GM23338 (cell line): ENCODE data around the gene TRIM42. TPM values are rescaled to one million over a fixed set of nuclear protein-coding genes. Genes with fewer than 3 reads are reported as not detected.

Experiments
- ATAC-seq: fragments of 200-7000 bp; cut with Tn5 transposase; 3 replicates; pipeline ENCODE4 v1.9.1; 2020
- DNase-seq: peaks from one replicate; pipeline ENCODE4 v3.0.0-alpha.2; 2015; ENCODE audit warnings: low spot score
- H2AFZ ChIP-seq: fragments of 200-600 bp; sonication (generic); 2 replicates; pipeline ENCODE4 v1.8.0; 2016; ENCODE audit warnings: antibody characterized with exemption, mild to moderate bottlenecking, moderate library complexity
- H3F3A ChIP-seq: fragments of 200-600 bp; sonication (generic); replicated peaks from 2 replicates; pipeline ENCODE4 v1.8.0; 2017; ENCODE audit warnings: antibody characterized with exemption, mixed run types, low read depth
- H3K27ac ChIP-seq: fragments of 200-600 bp; sonication (generic); 2 replicates; pipeline ENCODE4 v1.6.1; 2016; ENCODE audit warnings: low read depth
- H3K27me3 ChIP-seq: fragments of 200-600 bp; sonication (generic); 2 replicates; pipeline ENCODE4 v1.8.0; 2016; ENCODE audit warnings: mild to moderate bottlenecking, mixed run types, moderate library complexity; ENCODE audit not compliant: insufficient read depth
- H3K36me3 ChIP-seq: fragments of 200-600 bp; sonication (generic); 2 replicates; pipeline ENCODE4 v1.8.0; 2016; ENCODE audit warnings: mild to moderate bottlenecking; ENCODE audit not compliant: insufficient read depth
- H3K4me1 ChIP-seq: fragments of 200-600 bp; sonication (generic); 2 replicates; pipeline ENCODE4 v1.8.0; 2016; ENCODE audit warnings: mild to moderate bottlenecking, moderate library complexity; ENCODE audit not compliant: insufficient read depth
- H3K4me2 ChIP-seq: fragments of 200-600 bp; sonication (generic); 2 replicates; pipeline ENCODE4 v1.7.1; 2017; ENCODE audit warnings: mixed run types
- H3K4me3 ChIP-seq: fragments of 200-600 bp; sonication (generic); 2 replicates; pipeline ENCODE4 v1.6.1; 2016; ENCODE audit warnings: mixed run types
- H3K79me2 ChIP-seq: fragments of 200-600 bp; sonication (generic); replicated peaks from 2 replicates; pipeline ENCODE4 v1.8.0; 2017; ENCODE audit warnings: mild to moderate bottlenecking; ENCODE audit not compliant: insufficient read depth
- H3K9me2 ChIP-seq: fragments of 200-600 bp; sonication (generic); 2 replicates; pipeline ENCODE4 v1.8.0; 2017; ENCODE audit not compliant: insufficient read depth
- H4K20me1 ChIP-seq: fragments of 200-600 bp; sonication (generic); replicated peaks from 2 replicates; pipeline ENCODE4 v1.8.0; 2017; ENCODE audit warnings: mild to moderate bottlenecking; ENCODE audit not compliant: insufficient read depth
- H3K27ac Mint-ChIP-seq: 2 replicates; pipeline ENCODE4 v1.8.0; 2020; ENCODE audit warnings: inconsistent platforms, mild to moderate bottlenecking, moderate library complexity, mixed read lengths
- H3K27me3 Mint-ChIP-seq: 3 replicates; pipeline ENCODE4 v1.8.0; 2022; ENCODE audit warnings: low read depth, mild to moderate bottlenecking, moderate library complexity, mixed read lengths, inconsistent platforms; ENCODE audit not compliant: insufficient read depth, poor library complexity
- H3K36me3 Mint-ChIP-seq: 3 replicates; pipeline ENCODE4 v1.8.0; 2021; ENCODE audit warnings: low read depth, mild to moderate bottlenecking, inconsistent platforms, moderate library complexity, mixed read lengths
- H3K4me1 Mint-ChIP-seq: 3 replicates; pipeline ENCODE4 v1.8.0; 2020; ENCODE audit warnings: mild to moderate bottlenecking, inconsistent platforms, mixed read lengths
- H3K4me3 Mint-ChIP-seq: 3 replicates; pipeline ENCODE4 v1.8.0; 2021; ENCODE audit warnings: moderate library complexity, mild to moderate bottlenecking, inconsistent platforms, mixed read lengths
- H3K9me3 Mint-ChIP-seq: 3 replicates; pipeline ENCODE4 v1.8.0; 2020; ENCODE audit warnings: moderate library complexity, mild to moderate bottlenecking, inconsistent platforms, mixed read lengths
- CREB1 ChIP-seq: fragments of 250-450 bp; sonication (Bioruptor Pico); IDR thresholded peaks from 2 replicates; pipeline ENCODE4 v1.5.0; 2020; ENCODE audit warnings: low read depth, mild to moderate bottlenecking, moderate library complexity
- NANOG ChIP-seq: IDR thresholded peaks from 2 replicates; pipeline ENCODE4 v1.6.1; 2016; ENCODE audit warnings: antibody characterized with exemption, borderline replicate concordance
- POLR2AphosphoS5 ChIP-seq: IDR thresholded peaks from 2 replicates; pipeline ENCODE4 v1.6.1; 2016; ENCODE audit warnings: antibody characterized with exemption, low read depth
- ZNF114 ChIP-seq: fragments of 250-450 bp; sonication (Bioruptor Pico); IDR thresholded peaks from 2 replicates; pipeline ENCODE4 v1.5.0; 2020; ENCODE audit warnings: mild to moderate bottlenecking, moderate library complexity
- ZNF331 ChIP-seq: fragments of 250-450 bp; sonication (Bioruptor Pico); IDR thresholded peaks from 2 replicates; pipeline ENCODE4 v1.5.0; 2020; ENCODE audit warnings: low read depth, mild to moderate bottlenecking, moderate library complexity
- polyA plus RNA-seq: library from polyadenylated mRNA; unstranded; fragments of >200 nt; fragmentation: Nextera tagmentation; extraction: Ambion mirVana; gene quantifications from 2 replicates; pipeline ENCODE4 v1.2.1, GENCODE V29; 2016
- total RNA-seq: library from RNA; depleted of rRNA; stranded (reverse); fragments of >200 nt; shearing (Covaris generic); gene quantifications from 2 replicates; pipeline ENCODE4 v1.2.3, GENCODE V29; 2014
- TF ChIP-seq, protein P1 (sequence below): fragments of 250-450 bp; sonication (Bioruptor Pico); IDR thresholded peaks from 2 replicates; pipeline ENCODE4 v1.5.0; 2020; ENCODE audit warnings: mild to moderate bottlenecking, moderate library complexity
- TF ChIP-seq, protein P2 (sequence below), 2 experiments: fragments of 200-600 bp in 1 of 2; sonication (generic) in 1 of 2; conservative IDR thresholded peaks; 2 replicates each; pipeline versions ENCODE4 v1.5.1 to v1.6.1; 2016 to 2017; ENCODE audit warnings: antibody characterized with exemption in 2 of 2, low read depth in 2 of 2, mild to moderate bottlenecking in 2 of 2, moderate library complexity in 1 of 2

TRIM42 gene
- total and polyA plus RNA-seq, 2 experiments from 2014 or later, result not detected

DNA sequence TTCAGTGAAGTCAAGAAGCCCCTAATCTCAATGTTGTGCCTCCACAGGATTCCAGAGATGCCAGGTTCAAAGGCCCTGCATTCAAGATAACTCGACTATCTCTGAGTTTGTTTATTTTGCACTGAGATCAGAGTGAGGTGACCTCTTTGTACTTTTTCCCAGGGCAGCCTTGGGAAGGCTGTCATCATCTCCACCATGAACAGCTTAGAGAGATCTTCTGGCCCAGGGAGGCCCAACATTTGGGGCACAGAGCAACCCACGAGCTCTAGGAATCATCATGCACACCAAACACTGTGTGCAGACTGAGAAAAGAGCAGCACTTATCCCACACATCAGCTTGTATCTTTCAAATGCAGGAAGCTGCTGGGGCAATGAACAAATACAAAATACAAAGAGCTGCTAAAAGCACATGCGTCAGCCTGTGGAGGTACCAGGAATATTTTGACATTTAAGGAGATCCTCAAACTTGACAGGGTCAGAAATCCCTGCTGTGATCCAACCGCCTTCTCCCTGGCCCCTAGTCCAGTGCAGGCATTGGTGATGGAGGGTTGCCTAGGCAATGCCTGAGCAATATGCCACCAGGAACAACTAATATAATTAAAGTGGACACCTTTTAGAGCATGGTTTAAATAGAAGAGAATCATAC lies 33.6 kb downstream of the TRIM42 start (continued):
- TF ChIP-seq, protein P1, sequence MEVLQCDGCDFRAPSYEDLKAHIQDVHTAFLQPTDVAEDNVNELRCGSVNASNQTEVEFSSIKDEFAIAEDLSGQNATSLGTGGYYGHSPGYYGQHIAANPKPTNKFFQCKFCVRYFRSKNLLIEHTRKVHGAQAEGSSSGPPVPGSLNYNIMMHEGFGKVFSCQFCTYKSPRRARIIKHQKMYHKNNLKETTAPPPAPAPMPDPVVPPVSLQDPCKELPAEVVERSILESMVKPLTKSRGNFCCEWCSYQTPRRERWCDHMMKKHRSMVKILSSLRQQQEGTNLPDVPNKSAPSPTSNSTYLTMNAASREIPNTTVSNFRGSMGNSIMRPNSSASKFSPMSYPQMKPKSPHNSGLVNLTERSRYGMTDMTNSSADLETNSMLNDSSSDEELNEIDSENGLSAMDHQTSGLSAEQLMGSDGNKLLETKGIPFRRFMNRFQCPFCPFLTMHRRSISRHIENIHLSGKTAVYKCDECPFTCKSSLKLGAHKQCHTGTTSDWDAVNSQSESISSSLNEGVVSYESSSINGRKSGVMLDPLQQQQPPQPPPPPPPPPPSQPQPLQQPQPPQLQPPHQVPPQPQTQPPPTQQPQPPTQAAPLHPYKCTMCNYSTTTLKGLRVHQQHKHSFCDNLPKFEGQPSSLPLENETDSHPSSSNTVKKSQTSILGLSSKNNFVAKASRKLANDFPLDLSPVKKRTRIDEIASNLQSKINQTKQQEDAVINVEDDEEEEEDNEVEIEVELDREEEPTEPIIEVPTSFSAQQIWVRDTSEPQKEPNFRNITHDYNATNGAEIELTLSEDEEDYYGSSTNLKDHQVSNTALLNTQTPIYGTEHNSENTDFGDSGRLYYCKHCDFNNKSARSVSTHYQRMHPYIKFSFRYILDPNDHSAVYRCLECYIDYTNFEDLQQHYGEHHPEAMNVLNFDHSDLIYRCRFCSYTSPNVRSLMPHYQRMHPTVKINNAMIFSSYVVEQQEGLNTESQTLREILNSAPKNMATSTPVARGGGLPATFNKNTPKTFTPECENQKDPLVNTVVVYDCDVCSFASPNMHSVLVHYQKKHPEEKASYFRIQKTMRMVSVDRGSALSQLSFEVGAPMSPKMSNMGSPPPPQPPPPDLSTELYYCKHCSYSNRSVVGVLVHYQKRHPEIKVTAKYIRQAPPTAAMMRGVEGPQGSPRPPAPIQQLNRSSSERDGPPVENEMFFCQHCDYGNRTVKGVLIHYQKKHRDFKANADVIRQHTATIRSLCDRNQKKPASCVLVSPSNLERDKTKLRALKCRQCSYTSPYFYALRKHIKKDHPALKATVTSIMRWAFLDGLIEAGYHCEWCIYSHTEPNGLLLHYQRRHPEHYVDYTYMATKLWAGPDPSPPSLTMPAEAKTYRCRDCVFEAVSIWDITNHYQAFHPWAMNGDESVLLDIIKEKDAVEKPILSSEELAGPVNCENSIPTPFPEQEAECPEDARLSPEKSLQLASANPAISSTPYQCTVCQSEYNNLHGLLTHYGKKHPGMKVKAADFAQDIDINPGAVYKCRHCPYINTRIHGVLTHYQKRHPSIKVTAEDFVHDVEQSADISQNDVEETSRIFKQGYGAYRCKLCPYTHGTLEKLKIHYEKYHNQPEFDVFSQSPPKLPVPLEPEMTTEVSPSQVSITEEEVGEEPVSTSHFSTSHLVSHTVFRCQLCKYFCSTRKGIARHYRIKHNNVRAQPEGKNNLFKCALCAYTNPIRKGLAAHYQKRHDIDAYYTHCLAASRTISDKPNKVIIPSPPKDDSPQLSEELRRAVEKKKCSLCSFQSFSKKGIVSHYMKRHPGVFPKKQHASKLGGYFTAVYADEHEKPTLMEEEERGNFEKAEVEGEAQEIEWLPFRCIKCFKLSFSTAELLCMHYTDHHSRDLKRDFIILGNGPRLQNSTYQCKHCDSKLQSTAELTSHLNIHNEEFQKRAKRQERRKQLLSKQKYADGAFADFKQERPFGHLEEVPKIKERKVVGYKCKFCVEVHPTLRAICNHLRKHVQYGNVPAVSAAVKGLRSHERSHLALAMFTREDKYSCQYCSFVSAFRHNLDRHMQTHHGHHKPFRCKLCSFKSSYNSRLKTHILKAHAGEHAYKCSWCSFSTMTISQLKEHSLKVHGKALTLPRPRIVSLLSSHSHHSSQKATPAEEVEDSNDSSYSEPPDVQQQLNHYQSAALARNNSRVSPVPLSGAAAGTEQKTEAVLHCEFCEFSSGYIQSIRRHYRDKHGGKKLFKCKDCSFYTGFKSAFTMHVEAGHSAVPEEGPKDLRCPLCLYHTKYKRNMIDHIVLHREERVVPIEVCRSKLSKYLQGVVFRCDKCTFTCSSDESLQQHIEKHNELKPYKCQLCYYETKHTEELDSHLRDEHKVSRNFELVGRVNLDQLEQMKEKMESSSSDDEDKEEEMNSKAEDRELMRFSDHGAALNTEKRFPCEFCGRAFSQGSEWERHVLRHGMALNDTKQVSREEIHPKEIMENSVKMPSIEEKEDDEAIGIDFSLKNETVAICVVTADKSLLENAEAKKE (CRISPR knock-in tag), result no peak
- no peak for TF ChIP-seq ZNF114
- no peak for TF ChIP-seq POLR2AphosphoS5

DNA sequence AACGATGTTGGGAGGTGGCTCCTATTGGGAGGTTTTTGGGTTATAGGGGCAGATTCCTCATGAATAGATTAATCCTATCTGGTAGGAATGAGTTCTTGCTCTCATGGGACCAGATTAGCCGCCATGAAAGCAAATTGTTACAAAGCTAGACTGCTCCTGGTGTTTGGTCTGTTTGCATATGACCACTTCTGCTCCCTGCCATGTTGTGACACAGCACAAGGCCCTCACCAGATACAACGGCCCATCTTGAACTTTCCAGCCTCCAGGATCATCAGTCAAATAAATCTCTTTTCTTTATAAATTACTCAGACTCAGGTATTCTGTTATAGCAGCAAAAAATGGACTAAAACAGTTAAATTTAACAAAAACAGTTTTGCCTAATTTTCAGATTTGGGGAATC lies 34.4 kb downstream of the TRIM42 start:
- Histone ChIP-seq H3K4me3 (no peak overlapping the region), H3K36me3 (no peaks in the 10 kb centered on the region), H3K9me2 (peaks cover 9% of the 10 kb centered on the region), H3K4me1 (peaks cover 13% of the 10 kb centered on the region), H3F3A (no peaks in the 10 kb centered on the region), H3K4me2 (no peak overlapping the region), H3K27ac (no peak overlapping the region), H4K20me1 (no peaks in the 10 kb centered on the region), H3K79me2 (no peaks in the 10 kb centered on the region), H2AFZ (no peak overlapping the region), H3K27me3 (no peaks in the 10 kb centered on the region)
- H3K27me3 Mint-ChIP-seq, result peaks cover 3% of the 10 kb centered on the region
- H3K36me3 Mint-ChIP-seq, result no peaks in the 10 kb centered on the region
- no peak for ATAC-seq
- no peaks in the 10 kb centered on the region for H3K9me3 Mint-ChIP-seq
- H3K4me1 Mint-ChIP-seq, result peaks cover 14% of the 10 kb centered on the region
- TF ChIP-seq NANOG (no peak), ZNF114 (no peak), CREB1 (CRISPR knock-in tag) (no peak), ZNF331 (no peak), POLR2AphosphoS5 (no peak)
- TF ChIP-seq, protein P2, sequence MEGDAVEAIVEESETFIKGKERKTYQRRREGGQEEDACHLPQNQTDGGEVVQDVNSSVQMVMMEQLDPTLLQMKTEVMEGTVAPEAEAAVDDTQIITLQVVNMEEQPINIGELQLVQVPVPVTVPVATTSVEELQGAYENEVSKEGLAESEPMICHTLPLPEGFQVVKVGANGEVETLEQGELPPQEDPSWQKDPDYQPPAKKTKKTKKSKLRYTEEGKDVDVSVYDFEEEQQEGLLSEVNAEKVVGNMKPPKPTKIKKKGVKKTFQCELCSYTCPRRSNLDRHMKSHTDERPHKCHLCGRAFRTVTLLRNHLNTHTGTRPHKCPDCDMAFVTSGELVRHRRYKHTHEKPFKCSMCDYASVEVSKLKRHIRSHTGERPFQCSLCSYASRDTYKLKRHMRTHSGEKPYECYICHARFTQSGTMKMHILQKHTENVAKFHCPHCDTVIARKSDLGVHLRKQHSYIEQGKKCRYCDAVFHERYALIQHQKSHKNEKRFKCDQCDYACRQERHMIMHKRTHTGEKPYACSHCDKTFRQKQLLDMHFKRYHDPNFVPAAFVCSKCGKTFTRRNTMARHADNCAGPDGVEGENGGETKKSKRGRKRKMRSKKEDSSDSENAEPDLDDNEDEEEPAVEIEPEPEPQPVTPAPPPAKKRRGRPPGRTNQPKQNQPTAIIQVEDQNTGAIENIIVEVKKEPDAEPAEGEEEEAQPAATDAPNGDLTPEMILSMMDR (conservative IDR thresholded peaks at IDR 0.05; ENCODE audit: low read depth in 2 of 2), result no peak
- H3K27ac Mint-ChIP-seq, result no peak overlapping the region
- DNase-seq, result no peak
- no peak overlapping the region for H3K4me3 Mint-ChIP-seq
